GM12878 (cell line): ENCODE results near the gene HYDIN. TPM values are rescaled to one million over a fixed set of nuclear protein-coding genes. Genes with fewer than 3 reads are reported as not detected.

Experiments
- ATAC-seq: fragments of 200-7000 bp; cut with Tn5 transposase; 3 replicates; pipeline ENCODE4 v1.9.1; 2020; ENCODE audit warnings: mild to moderate bottlenecking, moderate library complexity
- BruUV-seq: library from RNA; stranded (reverse); fragments of 400-500 nt; replicated peaks from 2 replicates; lab custom pipeline; 2021; lab: Mats Ljungman, UMichigan
- CTCF ChIA-PET: fragments of 300-600 bp; sonication (Branson Sonifier 250); formaldehyde crosslinking; extraction: SDS; loops from one replicate; lab custom pipeline; 2021; ENCODE audit warnings: inconsistent platforms; lab: Yijun Ruan, JAX
- POLR2A ChIA-PET: fragments of 350-600 bp; formaldehyde crosslinking; extraction: SDS; loops from one replicate; lab custom pipeline; 2021; ENCODE audit warnings: inconsistent platforms; lab: Charles Lee
- RAD21 ChIA-PET: fragments of 300-600 bp; sonication (Branson Sonifier 250); formaldehyde crosslinking; loops from one replicate; lab custom pipeline; 2023; ENCODE audit warnings: antibody characterized with exemption; ENCODE audit not compliant: unreplicated experiment; lab: Charles Lee
- SMC1A ChIA-PET: fragments of 300-600 bp; sonication (Branson Sonifier 250); formaldehyde crosslinking; loops from one replicate; lab custom pipeline; 2023; ENCODE audit not compliant: unreplicated experiment, uncharacterized antibody; lab: Charles Lee
- DNase-seq: peaks from one replicate; pipeline ENCODE4 v3.0.0-alpha.2; 2011; ENCODE audit warnings: low read depth, low spot score
- FAIRE-seq: peaks from 3 replicates; lab custom pipeline; 2011; peaks lifted over from hg19 to GRCh38; lab: Jason Lieb, UNC
- H2AFZ ChIP-seq: 2 replicates; pipeline ENCODE4 v1.6.0; 2011; ENCODE audit warnings: low read depth, low read length, control low read depth; ENCODE audit not compliant: control insufficient read depth
- H3K27ac ChIP-seq: 2 replicates; pipeline ENCODE4 v1.5.1; 2011; ENCODE audit warnings: control low read depth; ENCODE audit not compliant: control insufficient read depth, insufficient read depth
- H3K27me3 ChIP-seq, 2 experiments: replicated peaks in 1 of 2; 2 replicates each; pipeline versions ENCODE4 v1.6.0 to v1.6.1; 2011; ENCODE audit warnings: low read length in 1 of 2; ENCODE audit not compliant: control insufficient read depth in 2 of 2, insufficient read depth in 2 of 2
- H3K36me3 ChIP-seq, 2 experiments: 2 replicates each; pipeline ENCODE4 v1.5.1; 2011; ENCODE audit warnings: low read length in 1 of 2; ENCODE audit not compliant: control insufficient read depth in 2 of 2, insufficient read depth in 2 of 2
- H3K4me1 ChIP-seq: 2 replicates; pipeline ENCODE4 v1.6.1; 2011; ENCODE audit warnings: mild to moderate bottlenecking, low read length, moderate library complexity, mixed read lengths; ENCODE audit not compliant: control insufficient read depth, insufficient read depth
- H3K4me2 ChIP-seq: 2 replicates; pipeline ENCODE4 v1.6.0; 2011; ENCODE audit warnings: control low read depth; ENCODE audit not compliant: control insufficient read depth, insufficient read depth
- H3K4me3 ChIP-seq: fragments of 200-600 bp; sonication (generic); 2 replicates; pipeline ENCODE4 v1.5.1; 2016
- H3K79me2 ChIP-seq: 2 replicates; pipeline ENCODE4 v1.6.0; 2011; ENCODE audit warnings: low read length; ENCODE audit not compliant: control insufficient read depth, insufficient read depth
- H3K9ac ChIP-seq: 2 replicates; pipeline ENCODE4 v1.8.0; 2011; ENCODE audit warnings: low read length, control low read depth, mixed read lengths; ENCODE audit not compliant: control insufficient read depth, insufficient read depth
- H3K9me3 ChIP-seq: replicated peaks from 3 replicates; pipeline ENCODE4 v1.5.1; 2011; ENCODE audit warnings: mild to moderate bottlenecking, low read length; ENCODE audit not compliant: control insufficient read depth, insufficient read depth
- H4K20me1 ChIP-seq: 2 replicates; pipeline ENCODE4 v1.6.0; 2011; ENCODE audit not compliant: control insufficient read depth, insufficient read depth
- ATF7 ChIP-seq: fragments of 450-650 bp; IDR thresholded peaks from 2 replicates; pipeline ENCODE4 v1.6.1; 2016; ENCODE audit warnings: low read depth, mild to moderate bottlenecking
- CBX3 ChIP-seq: fragments of 200-600 bp; sonication (generic); IDR thresholded peaks from 2 replicates; pipeline ENCODE4 v1.6.1; 2016; ENCODE audit warnings: low read depth, borderline replicate concordance
- EP300 ChIP-seq, 2 experiments: fragments of 150-350 bp in 1 of 2; IDR thresholded peaks; 2 replicates each; pipeline ENCODE4 v1.6.1; 2011 to 2012; ENCODE audit warnings: low read depth in 2 of 2, low read length in 2 of 2, borderline replicate concordance in 1 of 2, improper control_type of control experiment in 1 of 2, inconsistent platforms in 1 of 2; ENCODE audit not compliant: control insufficient read depth in 1 of 2
- MYC ChIP-seq: IDR thresholded peaks from 2 replicates; pipeline ENCODE4 v1.6.1; 2011; ENCODE audit warnings: mild to moderate bottlenecking, low read length, moderate library complexity, inconsistent platforms; ENCODE audit not compliant: insufficient read depth, insufficient replicate concordance, insufficient read length, severe bottlenecking
- PBX3 ChIP-seq: IDR thresholded peaks from 2 replicates; pipeline ENCODE4 v1.6.1; 2011; ENCODE audit warnings: mild to moderate bottlenecking, low read depth, low read length, moderate library complexity; ENCODE audit not compliant: insufficient replicate concordance
- ZNF24 ChIP-seq: fragments of 450-650 bp; IDR thresholded peaks from 2 replicates; pipeline ENCODE4 v1.6.1; 2017; ENCODE audit warnings: antibody characterized with exemption, mild to moderate bottlenecking
- ZZZ3 ChIP-seq: IDR thresholded peaks from 2 replicates; pipeline ENCODE4 v1.6.1; 2011; ENCODE audit warnings: low read depth; ENCODE audit not compliant: control insufficient read depth, insufficient read length
- WGBS: methylation state at CpG from one replicate; pipeline ENCODE4 v1.1.6; 2016; ENCODE audit warnings: low lambda C conversion rate; ENCODE audit not compliant: insufficient replicate concordance, insufficient coverage; ENCODE audit errors: missing lambda C conversion rate; 5-methylcytosine and 5-hydroxymethylcytosine counted together
- in situ Hi-C: fragments of 300-500 bp; cut with MboI; formaldehyde crosslinking; loops from 9 replicates; pipeline ENCODE4 v1.14.3; 2018; ENCODE audit warnings: mixed read lengths
- intact Hi-C: fragments of 100-400 bp; cut with micrococcal nuclease; formaldehyde crosslinking; loops from one replicate; pipeline ENCODE4 v1.14.2; 2022; ENCODE audit not compliant: unreplicated experiment
- polyA plus RNA-seq, 11 experiments: library from polyadenylated mRNA; depleted of rRNA in 4 of 11; unstranded in 6 of 11; stranded (reverse) in 5 of 11; fragments of >200 nt; fragmentation: Nextera tagmentation in 4 of 11; fragmentation: Illumina TruSeq in 1 of 11; extraction: Ambion mirVana in 4 of 11; extraction: Trizol in 1 of 11; gene quantifications; 1 replicate in 1 of 11; 2 replicates in 10 of 11; pipeline versions ENCODE4 v1.2.1 to v1.2.3, GENCODE V29; 2011 to 2016; ENCODE audit warnings: inconsistent platforms in 2 of 11, missing spikeins in 2 of 11, low read depth in 1 of 11
- total RNA-seq, 4 experiments: library from RNA; depleted of rRNA in 3 of 4; stranded (reverse); fragments of >200 nt in 3 of 4; fragmentation: Illumina TruSeq in 1 of 4; extraction: Trizol in 1 of 4; gene quantifications; 2 replicates each; pipeline versions ENCODE4 v1.2.1 to v1.2.3, GENCODE V29; 2013 to 2021
- TF ChIP-seq, protein P1 (sequence below): fragments of 450-650 bp; formaldehyde crosslinking; IDR thresholded peaks from 2 replicates; pipeline ENCODE4 v1.5.0; 2022; ENCODE audit warnings: mild to moderate bottlenecking, missing genetic modification characterization
- TF ChIP-seq, protein P2 (sequence below): IDR thresholded peaks from 2 replicates; pipeline ENCODE4 v1.6.1; 2012; ENCODE audit warnings: low read depth, low read length, improper control_type of control experiment

Gene HYDIN
- total and polyA plus RNA-seq, 10 of the 15 experiments (the other 5 are each of a cell fraction or from before 2014, with no cell fraction given), result 0.01 to 0.30 (median 0.10) TPM; not detected in 7

DNA sequence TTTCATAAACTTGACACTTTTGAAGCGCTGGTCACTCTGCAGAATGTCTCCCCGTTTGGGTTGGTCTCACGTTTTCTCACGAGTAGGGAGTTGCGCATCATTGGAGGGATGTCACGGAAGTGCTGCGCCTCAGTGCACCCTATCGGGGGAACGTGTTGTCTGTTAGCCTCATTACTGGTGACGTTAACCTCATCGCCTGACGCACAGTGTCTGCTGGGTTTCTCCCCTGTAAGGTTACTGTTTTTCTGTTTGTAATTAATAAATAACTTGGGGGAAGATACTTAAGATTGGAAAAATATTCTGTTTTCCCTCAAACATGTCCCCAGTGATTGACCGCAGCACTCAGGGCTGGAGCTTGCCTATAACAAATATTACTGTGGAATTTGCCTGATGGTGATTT lies 456.3 kb downstream of the HYDIN start:
- H2AFZ ChIP-seq, result no peak overlapping the region
- CTCF ChIA-PET, result no interaction called here
- WGBS, result 98% methylated on average over 13 of the region's 13 CpGs
- BruUV-seq, result TSS peak; percentile 22
- no peaks in the 10 kb centered on the region for H4K20me1 ChIP-seq
- no peaks in the 10 kb centered on the region for H3K27me3 ChIP-seq
- H3K36me3 ChIP-seq, result peaks cover 5 to 21% of the 10 kb centered on the region in 2 experiments
- H3K9me3 ChIP-seq, result no peaks in the 10 kb centered on the region
- no peak for FAIRE-seq
- TF ChIP-seq, protein P1, sequence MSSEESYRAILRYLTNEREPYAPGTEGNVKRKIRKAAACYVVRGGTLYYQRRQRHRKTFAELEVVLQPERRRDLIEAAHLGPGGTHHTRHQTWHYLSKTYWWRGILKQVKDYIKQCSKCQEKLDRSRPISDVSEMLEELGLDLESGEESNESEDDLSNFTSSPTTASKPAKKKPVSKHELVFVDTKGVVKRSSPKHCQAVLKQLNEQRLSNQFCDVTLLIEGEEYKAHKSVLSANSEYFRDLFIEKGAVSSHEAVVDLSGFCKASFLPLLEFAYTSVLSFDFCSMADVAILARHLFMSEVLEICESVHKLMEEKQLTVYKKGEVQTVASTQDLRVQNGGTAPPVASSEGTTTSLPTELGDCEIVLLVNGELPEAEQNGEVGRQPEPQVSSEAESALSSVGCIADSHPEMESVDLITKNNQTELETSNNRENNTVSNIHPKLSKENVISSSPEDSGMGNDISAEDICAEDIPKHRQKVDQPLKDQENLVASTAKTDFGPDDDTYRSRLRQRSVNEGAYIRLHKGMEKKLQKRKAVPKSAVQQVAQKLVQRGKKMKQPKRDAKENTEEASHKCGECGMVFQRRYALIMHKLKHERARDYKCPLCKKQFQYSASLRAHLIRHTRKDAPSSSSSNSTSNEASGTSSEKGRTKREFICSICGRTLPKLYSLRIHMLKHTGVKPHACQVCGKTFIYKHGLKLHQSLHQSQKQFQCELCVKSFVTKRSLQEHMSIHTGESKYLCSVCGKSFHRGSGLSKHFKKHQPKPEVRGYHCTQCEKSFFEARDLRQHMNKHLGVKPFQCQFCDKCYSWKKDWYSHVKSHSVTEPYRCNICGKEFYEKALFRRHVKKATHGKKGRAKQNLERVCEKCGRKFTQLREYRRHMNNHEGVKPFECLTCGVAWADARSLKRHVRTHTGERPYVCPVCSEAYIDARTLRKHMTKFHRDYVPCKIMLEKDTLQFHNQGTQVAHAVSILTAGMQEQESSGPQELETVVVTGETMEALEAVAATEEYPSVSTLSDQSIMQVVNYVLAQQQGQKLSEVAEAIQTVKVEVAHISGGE, result no peak
- TF ChIP-seq ZZZ3 (no peak), CBX3 (no peak), ATF7 (no peak), EP300 (IDR thresholded peaks at IDR 0.05; ENCODE audit: borderline replicate concordance in 1 of 2, control insufficient read depth in 1 of 2, low read depth in 2 of 2, low read length in 2 of 2) (no peak), PBX3 (no peak), ZNF24 (no peak), MYC (no peak)
- TF ChIP-seq, protein P2, sequence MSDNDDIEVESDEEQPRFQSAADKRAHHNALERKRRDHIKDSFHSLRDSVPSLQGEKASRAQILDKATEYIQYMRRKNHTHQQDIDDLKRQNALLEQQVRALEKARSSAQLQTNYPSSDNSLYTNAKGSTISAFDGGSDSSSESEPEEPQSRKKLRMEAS, result no peak
- TF ChIP-seq, all 136 proteins: peak for 0
- H3K4me3 ChIP-seq, result no peak overlapping the region
- H3K9ac ChIP-seq, result no peak overlapping the region
- SMC1A ChIA-PET, result no interaction called here
- POLR2A ChIA-PET, result no interaction called here
- no peaks in the 10 kb centered on the region for H3K4me1 ChIP-seq
- ATAC-seq (no peak), DNase-seq (no peak)
- RAD21 ChIA-PET, result no interaction called here
- H3K27ac ChIP-seq, result no peak overlapping the region
- intact Hi-C loops, result loop anchor here (10.0 kb wide), 1 partner anchor 179 kb away; no protein-coding TSS in a partner anchor
- no peak overlapping the region for H3K4me2 ChIP-seq
- no peaks in the 10 kb centered on the region for H3K79me2 ChIP-seq
- in situ Hi-C loops, result no loop called here
